Measurements from ENCODE around the gene BRD2. TPM values are rescaled to one million over a fixed set of nuclear protein-coding genes. Genes with fewer than 3 reads are reported as not detected.

The BRD2 gene
- total and polyA plus RNA-seq, 9 of the 15 experiments (the other 6 are each of a cell fraction or from before 2014, with no cell fraction given), result 19.0 to 252 (median 181) TPM

GRCh38 chr6:32973144-32974015, 5.0 kb downstream of the BRD2 start (continued):
- TF ChIP-seq, protein P1, sequence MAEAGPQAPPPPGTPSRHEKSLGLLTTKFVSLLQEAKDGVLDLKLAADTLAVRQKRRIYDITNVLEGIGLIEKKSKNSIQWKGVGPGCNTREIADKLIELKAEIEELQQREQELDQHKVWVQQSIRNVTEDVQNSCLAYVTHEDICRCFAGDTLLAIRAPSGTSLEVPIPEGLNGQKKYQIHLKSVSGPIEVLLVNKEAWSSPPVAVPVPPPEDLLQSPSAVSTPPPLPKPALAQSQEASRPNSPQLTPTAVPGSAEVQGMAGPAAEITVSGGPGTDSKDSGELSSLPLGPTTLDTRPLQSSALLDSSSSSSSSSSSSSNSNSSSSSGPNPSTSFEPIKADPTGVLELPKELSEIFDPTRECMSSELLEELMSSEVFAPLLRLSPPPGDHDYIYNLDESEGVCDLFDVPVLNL (CRISPR knock-in tag; IDR thresholded peaks at IDR 0.05; ENCODE audit: low read depth), result no peak
- TF ChIP-seq RFX7 (CRISPR knock-in tag; IDR thresholded peaks at IDR 0.05) (no peak), CC2D1A (IDR thresholded peaks at IDR 0.05) (no peak), KLF10 (CRISPR knock-in tag; IDR thresholded peaks at IDR 0.05) (no peak), ZNF717 (CRISPR knock-in tag; IDR thresholded peaks at IDR 0.05) (0 out of 2 replicates have a peak, but pooled peaks have one; percentile 15), ZNF408 (CRISPR knock-in tag; IDR thresholded peaks at IDR 0.05; ENCODE audit: low read depth) (no peak), E4F1 (CRISPR knock-in tag; IDR thresholded peaks at IDR 0.05; ENCODE audit: borderline replicate concordance) (no peak), CCNT2 (IDR thresholded peaks at IDR 0.05; ENCODE audit: borderline replicate concordance, extremely low read depth, insufficient read length, low read depth, low read length) (no peak), THRA (IDR thresholded peaks at IDR 0.05) (no peak), NCOA6 (IDR thresholded peaks at IDR 0.05) (no peak), ZNF77 (CRISPR knock-in tag; IDR thresholded peaks at IDR 0.05) (no peak), PBX2 (CRISPR knock-in tag; IDR thresholded peaks at IDR 0.05; ENCODE audit: low read depth) (no peak), PBX2 (tag; conservative IDR thresholded peaks at IDR 0.05; ENCODE audit: low read depth) (no peak), ATF1 (CRISPR knock-in tag; IDR thresholded peaks at IDR 0.05) (no peak), ATF1 (tag; IDR thresholded peaks at IDR 0.05) (no peak), NFE2L1 (tag; IDR thresholded peaks at IDR 0.05; ENCODE audit: borderline replicate concordance, low read depth) (no peak), CHD4 (IDR thresholded peaks at IDR 0.05; ENCODE audit: insufficient read depth, insufficient replicate concordance, low read depth, low read length, poor library complexity, severe bottlenecking) (no peak)
- TF ChIP-seq, protein P2, sequence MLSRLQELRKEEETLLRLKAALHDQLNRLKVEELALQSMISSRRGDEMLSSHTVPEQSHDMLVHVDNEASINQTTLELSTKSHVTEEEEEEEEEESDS (CRISPR knock-in tag; IDR thresholded peaks at IDR 0.05), result no peak

Measured in K562 (cell line).